Nephron (organoid): ENCODE data around the gene SRSF8.

Experiments used
- H3K27ac Mint-ChIP-seq, 3 experiments: 2 replicates each; pipeline ENCODE4 v1.8.0; 2020; ENCODE audit warnings: mixed read lengths in 3 of 3, mild to moderate bottlenecking in 2 of 3, moderate library complexity in 1 of 3
- H3K27me3 Mint-ChIP-seq: 2 replicates; pipeline ENCODE4 v1.8.0; 2021; ENCODE audit warnings: low read depth, mild to moderate bottlenecking, moderate library complexity, mixed read lengths
- H3K36me3 Mint-ChIP-seq: 2 replicates; pipeline ENCODE4 v1.8.0; 2020; ENCODE audit warnings: low read depth, mixed read lengths
- H3K4me1 Mint-ChIP-seq: 2 replicates; pipeline ENCODE4 v1.8.0; 2020; ENCODE audit warnings: mixed read lengths
- H3K4me3 Mint-ChIP-seq, 3 experiments: 2 replicates each; pipeline ENCODE4 v1.8.0; 2020; ENCODE audit warnings: mild to moderate bottlenecking in 3 of 3, mixed read lengths in 3 of 3, moderate library complexity in 2 of 3
- H3K9me3 Mint-ChIP-seq: 2 replicates; pipeline ENCODE4 v1.8.0; 2020; ENCODE audit warnings: mixed read lengths
- TF ChIP-seq, protein P1 (sequence below), 3 experiments: fragments of 200-600 bp; sonication (generic); IDR thresholded peaks; one replicate each; pipeline ENCODE4 v1.5.0; 2021; ENCODE audit warnings: antibody characterized with exemption in 3 of 3; ENCODE audit not compliant: unreplicated experiment in 3 of 3

The SRSF8 gene

DNA sequence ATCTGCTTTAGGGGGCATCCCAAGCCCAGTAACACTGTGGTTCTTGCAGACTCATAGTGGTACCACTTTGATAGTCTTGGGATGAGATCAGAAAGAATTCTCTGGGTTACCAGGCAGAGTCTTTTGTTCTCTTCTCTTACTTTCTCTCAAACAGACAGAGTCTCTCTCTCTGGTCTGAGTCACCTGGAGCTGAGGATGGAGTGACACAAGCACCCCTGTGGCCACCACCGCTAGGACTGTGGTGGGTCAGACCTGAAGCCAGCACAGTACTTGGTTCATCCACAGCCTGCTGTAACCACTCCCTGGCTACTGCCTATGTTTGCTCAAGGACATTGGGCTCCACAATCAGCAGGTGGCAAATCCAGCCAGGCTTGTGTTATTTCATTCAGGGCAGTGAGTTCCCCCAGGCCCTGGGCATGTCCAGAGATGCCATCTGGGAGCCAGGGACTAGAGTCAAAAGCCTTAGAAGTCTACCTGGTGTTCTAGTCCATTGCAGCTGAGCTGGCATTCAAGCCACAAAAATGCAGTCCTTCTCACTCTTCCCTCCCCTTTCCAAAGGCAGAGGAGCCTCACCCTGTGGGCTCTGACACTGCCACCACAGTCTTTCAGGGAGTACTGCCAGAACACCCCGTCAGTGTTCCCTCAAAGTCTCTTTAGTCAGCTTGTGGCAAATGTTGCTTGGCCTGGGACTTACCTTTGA is 52.8 kb downstream of the SRSF8 start:
- H3K4me1 Mint-ChIP-seq, result peaks cover 13% of the 10 kb centered on the region
- TF ChIP-seq, protein P1, sequence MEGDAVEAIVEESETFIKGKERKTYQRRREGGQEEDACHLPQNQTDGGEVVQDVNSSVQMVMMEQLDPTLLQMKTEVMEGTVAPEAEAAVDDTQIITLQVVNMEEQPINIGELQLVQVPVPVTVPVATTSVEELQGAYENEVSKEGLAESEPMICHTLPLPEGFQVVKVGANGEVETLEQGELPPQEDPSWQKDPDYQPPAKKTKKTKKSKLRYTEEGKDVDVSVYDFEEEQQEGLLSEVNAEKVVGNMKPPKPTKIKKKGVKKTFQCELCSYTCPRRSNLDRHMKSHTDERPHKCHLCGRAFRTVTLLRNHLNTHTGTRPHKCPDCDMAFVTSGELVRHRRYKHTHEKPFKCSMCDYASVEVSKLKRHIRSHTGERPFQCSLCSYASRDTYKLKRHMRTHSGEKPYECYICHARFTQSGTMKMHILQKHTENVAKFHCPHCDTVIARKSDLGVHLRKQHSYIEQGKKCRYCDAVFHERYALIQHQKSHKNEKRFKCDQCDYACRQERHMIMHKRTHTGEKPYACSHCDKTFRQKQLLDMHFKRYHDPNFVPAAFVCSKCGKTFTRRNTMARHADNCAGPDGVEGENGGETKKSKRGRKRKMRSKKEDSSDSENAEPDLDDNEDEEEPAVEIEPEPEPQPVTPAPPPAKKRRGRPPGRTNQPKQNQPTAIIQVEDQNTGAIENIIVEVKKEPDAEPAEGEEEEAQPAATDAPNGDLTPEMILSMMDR (IDR thresholded peaks at IDR 0.05; ENCODE audit: unreplicated experiment in 3 of 3), result no peak
- no peaks in the 10 kb centered on the region for H3K27me3 Mint-ChIP-seq
- peaks cover 16% of the 10 kb centered on the region for H3K9me3 Mint-ChIP-seq
- no peak overlapping the region for H3K27ac Mint-ChIP-seq
- peaks cover 4% of the 10 kb centered on the region for H3K36me3 Mint-ChIP-seq
- H3K4me3 Mint-ChIP-seq, result no peak overlapping the region
